Measurements from ENCODE around the gene MYO3B. TPM values are rescaled to one million over a fixed set of nuclear protein-coding genes. Genes with fewer than 3 reads are reported as not detected.
A peak's percentile ranks its signal among the peaks of the same experiment; 100 is the strongest.

MYO3B gene
- total RNA-seq, 1 donor from 2014 or later: 9.1 TPM

DNA sequence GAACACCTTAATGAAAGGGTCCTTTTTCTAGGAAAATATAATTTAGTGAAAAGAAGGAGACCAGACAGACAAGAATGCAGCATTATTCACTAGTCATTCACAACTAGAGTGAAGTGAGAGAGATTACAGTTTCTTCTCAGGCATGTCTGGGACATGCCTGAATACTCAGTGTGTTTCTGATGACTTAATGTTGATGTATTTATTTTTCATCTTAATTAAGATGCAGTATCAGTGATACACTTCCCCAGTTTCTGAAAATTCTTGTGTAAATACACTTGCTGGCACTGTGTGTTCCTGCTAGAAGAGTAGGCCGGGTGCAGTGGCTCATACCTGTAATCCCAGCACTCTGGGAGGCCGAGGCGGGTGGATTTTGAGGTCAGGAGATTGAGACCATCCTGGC, 143.6 kb downstream of the MYO3B start:
- Mint-ChIP-seq H3K27me3 (ENCODE audit: low read depth) (no peaks in the 10 kb centered on the region), H3K36me3 (peaks cover 12% of the 10 kb centered on the region), H3K9me3 (peaks cover 27% of the 10 kb centered on the region), H3K4me3 (no peak overlapping the region), H3K4me1 (peaks cover 2% of the 10 kb centered on the region), H3K27ac (no peak overlapping the region)
- TF ChIP-seq, protein P1, sequence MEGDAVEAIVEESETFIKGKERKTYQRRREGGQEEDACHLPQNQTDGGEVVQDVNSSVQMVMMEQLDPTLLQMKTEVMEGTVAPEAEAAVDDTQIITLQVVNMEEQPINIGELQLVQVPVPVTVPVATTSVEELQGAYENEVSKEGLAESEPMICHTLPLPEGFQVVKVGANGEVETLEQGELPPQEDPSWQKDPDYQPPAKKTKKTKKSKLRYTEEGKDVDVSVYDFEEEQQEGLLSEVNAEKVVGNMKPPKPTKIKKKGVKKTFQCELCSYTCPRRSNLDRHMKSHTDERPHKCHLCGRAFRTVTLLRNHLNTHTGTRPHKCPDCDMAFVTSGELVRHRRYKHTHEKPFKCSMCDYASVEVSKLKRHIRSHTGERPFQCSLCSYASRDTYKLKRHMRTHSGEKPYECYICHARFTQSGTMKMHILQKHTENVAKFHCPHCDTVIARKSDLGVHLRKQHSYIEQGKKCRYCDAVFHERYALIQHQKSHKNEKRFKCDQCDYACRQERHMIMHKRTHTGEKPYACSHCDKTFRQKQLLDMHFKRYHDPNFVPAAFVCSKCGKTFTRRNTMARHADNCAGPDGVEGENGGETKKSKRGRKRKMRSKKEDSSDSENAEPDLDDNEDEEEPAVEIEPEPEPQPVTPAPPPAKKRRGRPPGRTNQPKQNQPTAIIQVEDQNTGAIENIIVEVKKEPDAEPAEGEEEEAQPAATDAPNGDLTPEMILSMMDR (IDR thresholded peaks at IDR 0.05; ENCODE audit: unreplicated experiment): no peak
- DNase-seq (ENCODE audit: low spot score in 2 of 2, unreplicated experiment in 2 of 2): no peak

DNA sequence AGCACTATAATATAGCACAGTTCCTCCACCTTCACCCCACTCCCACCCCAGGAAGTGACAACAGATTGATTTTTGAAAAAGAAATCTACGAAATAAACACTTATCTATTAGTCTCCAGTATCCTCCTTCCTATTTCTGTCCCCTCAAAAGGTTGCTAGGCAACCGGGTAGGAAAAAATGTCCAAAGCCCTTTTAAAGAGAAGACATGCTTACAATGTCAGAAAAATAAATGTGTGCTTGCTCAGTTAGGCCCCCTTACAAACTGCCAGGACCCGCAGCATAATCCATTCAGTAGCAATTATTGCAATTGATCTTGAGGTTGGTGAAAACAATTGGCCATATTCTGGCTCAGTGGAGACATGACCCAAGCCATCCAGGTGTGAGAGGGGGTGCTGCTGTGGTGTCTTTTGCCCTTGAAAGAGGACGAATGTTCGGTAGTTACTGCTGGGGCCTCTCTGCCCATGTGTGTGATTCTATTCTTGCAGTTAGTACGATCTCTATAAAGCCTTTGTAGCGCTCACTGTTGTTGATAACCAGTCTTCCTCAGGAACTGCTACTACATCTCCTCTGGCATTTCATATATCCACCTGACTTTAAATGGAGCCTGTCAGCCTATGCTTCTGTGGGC, 144.3 kb downstream of the MYO3B start:
- TF ChIP-seq, protein P1 (IDR thresholded peaks at IDR 0.05; ENCODE audit: unreplicated experiment): no peak
- DNase-seq (ENCODE audit: low spot score in 2 of 2, unreplicated experiment in 2 of 2): no peak
- H3K9me3 Mint-ChIP-seq: peaks cover 27% of the 10 kb centered on the region
- no peak overlapping the region for H3K4me3 Mint-ChIP-seq
- H3K27ac Mint-ChIP-seq: no peak overlapping the region
- peaks cover 12% of the 10 kb centered on the region for H3K36me3 Mint-ChIP-seq
- peaks cover 5% of the 10 kb centered on the region for H3K27me3 Mint-ChIP-seq (ENCODE audit: low read depth)
- peaks cover 2% of the 10 kb centered on the region for H3K4me1 Mint-ChIP-seq

DNA sequence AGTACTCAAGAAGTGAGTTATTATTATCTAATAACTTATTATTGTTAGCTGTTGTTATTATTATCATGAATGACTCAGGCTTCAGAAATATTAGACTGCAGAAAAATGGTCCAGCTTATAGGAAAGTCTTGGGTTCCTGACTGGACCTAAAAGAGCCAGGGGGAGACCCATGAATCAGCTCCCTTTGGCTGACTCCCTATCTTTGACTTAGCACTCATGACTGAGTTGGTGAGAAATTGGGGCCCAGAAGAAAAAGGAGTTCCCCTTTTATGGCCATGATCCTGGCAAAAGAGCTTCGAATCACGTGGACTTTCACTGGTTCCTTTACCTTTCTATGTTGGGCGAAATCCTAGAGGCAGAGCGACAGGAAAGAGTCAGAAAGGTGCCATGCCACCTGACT, 145.8 kb downstream of the MYO3B start:
- TF ChIP-seq, protein P1 (IDR thresholded peaks at IDR 0.05; ENCODE audit: unreplicated experiment): no peak
- Mint-ChIP-seq H3K27me3 (ENCODE audit: low read depth) (peaks cover 11% of the 10 kb centered on the region), H3K4me1 (peaks cover 2% of the 10 kb centered on the region), H3K27ac (no peak overlapping the region), H3K9me3 (peaks cover 17% of the 10 kb centered on the region), H3K4me3 (no peak overlapping the region), H3K36me3 (peaks cover 12% of the 10 kb centered on the region)
- DNase-seq (ENCODE audit: low spot score in 2 of 2, unreplicated experiment in 2 of 2): no peak

DNA sequence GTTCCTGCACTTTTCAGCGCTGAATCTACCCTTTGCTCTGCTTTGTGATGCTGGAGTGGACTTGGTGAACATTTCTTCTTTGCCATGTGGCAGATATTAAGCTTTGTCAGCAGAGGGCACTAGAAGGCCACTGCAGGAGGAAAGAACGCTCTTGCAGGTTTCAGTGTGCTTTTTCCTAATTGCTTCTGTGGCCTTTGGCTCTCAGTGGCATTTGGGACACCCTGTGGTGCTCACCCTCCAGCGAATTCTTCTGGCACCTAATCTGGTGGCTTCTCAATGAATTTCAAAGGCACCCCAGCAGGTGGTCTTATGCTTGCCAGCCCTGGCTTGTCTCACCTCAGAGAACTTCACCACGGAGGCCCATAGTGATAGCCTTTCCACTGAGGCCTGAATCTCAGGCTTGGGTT, 146.7 kb downstream of the MYO3B start:
- no peak for DNase-seq (ENCODE audit: low spot score in 2 of 2, unreplicated experiment in 2 of 2)
- no peak overlapping the region for H3K4me3 Mint-ChIP-seq
- peaks cover 7% of the 10 kb centered on the region for H3K36me3 Mint-ChIP-seq

DNA sequence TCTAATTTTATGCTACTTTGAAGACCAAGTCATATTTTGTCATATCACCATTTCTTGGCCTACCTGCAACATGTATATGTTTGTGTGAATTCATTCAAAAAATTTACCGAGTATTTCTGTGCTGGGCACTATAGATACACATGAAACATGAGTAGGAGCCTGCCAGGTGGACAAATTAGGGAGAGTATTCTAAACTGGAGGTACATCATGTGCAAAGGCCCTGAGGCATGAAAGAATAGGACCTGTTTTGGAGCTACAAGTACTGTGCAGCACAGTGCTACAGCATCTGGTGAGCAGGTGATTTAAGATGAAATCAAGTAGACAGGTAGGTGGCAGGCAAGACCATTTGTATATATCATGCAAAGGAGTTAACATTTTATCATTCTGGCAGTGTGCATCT, 152.9 kb downstream of the MYO3B start:
- Mint-ChIP-seq H3K27ac (no peak overlapping the region), H3K36me3 (peaks cover 5% of the 10 kb centered on the region), H3K27me3 (ENCODE audit: low read depth) (peaks cover 35% of the 10 kb centered on the region), H3K4me3 (no peak overlapping the region), H3K9me3 (peaks cover 17% of the 10 kb centered on the region), H3K4me1 (no peaks in the 10 kb centered on the region)
- DNase-seq (ENCODE audit: low spot score in 2 of 2, unreplicated experiment in 2 of 2): no peak
- TF ChIP-seq, protein P1 (IDR thresholded peaks at IDR 0.05; ENCODE audit: unreplicated experiment): no peak

More for the DNA sequence above, 146.7 kb downstream of the MYO3B start:
- H3K27me3 Mint-ChIP-seq (ENCODE audit: low read depth): peaks cover 11% of the 10 kb centered on the region
- TF ChIP-seq, protein P1 (IDR thresholded peaks at IDR 0.05; ENCODE audit: unreplicated experiment): peak; percentile 18
- peaks cover 10% of the 10 kb centered on the region for H3K9me3 Mint-ChIP-seq
- peaks cover 2% of the 10 kb centered on the region for H3K4me1 Mint-ChIP-seq
- no peak overlapping the region for H3K27ac Mint-ChIP-seq
